GM23248 (cell line): ENCODE measurements around the gene AK1. TPM values are rescaled to one million over a fixed set of nuclear protein-coding genes. Genes with fewer than 3 reads are reported as not detected.

ENCODE experiments used
- DNase-seq: peaks from one replicate; pipeline ENCODE4 v3.0.0-alpha.2; 2015
- H2AFZ ChIP-seq: fragments of 200-600 bp; sonication (generic); 2 replicates; pipeline ENCODE4 v1.6.1; 2016; ENCODE audit warnings: antibody characterized with exemption
- H3F3A ChIP-seq: fragments of 200-600 bp; sonication (generic); 2 replicates; pipeline ENCODE4 v1.6.1; 2016; ENCODE audit warnings: mild to moderate bottlenecking, antibody characterized with exemption, mixed run types; ENCODE audit not compliant: insufficient read depth
- H3K27ac ChIP-seq: fragments of 200-600 bp; sonication (generic); 2 replicates; pipeline ENCODE4 v1.5.1; 2016; ENCODE audit warnings: mild to moderate bottlenecking
- H3K27me3 ChIP-seq: fragments of 200-600 bp; sonication (generic); replicated peaks from 2 replicates; pipeline ENCODE4 v1.6.1; 2016; ENCODE audit warnings: mild to moderate bottlenecking; ENCODE audit not compliant: insufficient read depth
- H3K36me3 ChIP-seq: fragments of 200-600 bp; sonication (generic); 2 replicates; pipeline ENCODE4 v1.6.1; 2016; ENCODE audit warnings: low read depth, mild to moderate bottlenecking
- H3K4me1 ChIP-seq: fragments of 200-600 bp; sonication (generic); 2 replicates; pipeline ENCODE4 v1.6.1; 2016; ENCODE audit warnings: mild to moderate bottlenecking; ENCODE audit not compliant: insufficient read depth
- H3K4me2 ChIP-seq: fragments of 200-600 bp; sonication (generic); one replicate; pipeline ENCODE4 v1.6.1; 2016; ENCODE audit warnings: mild to moderate bottlenecking; ENCODE audit not compliant: unreplicated experiment
- H3K4me3 ChIP-seq: fragments of 200-600 bp; sonication (generic); 2 replicates; pipeline ENCODE4 v1.5.1; 2016; ENCODE audit warnings: mild to moderate bottlenecking
- H3K79me2 ChIP-seq: fragments of 200-600 bp; sonication (generic); 2 replicates; pipeline ENCODE4 v1.6.1; 2016; ENCODE audit warnings: mild to moderate bottlenecking; ENCODE audit not compliant: insufficient read depth
- H3K9ac ChIP-seq: fragments of 200-600 bp; sonication (generic); 2 replicates; pipeline ENCODE4 v1.6.1; 2016; ENCODE audit warnings: mild to moderate bottlenecking
- H3K9me2 ChIP-seq: fragments of 200-600 bp; sonication (generic); 2 replicates; pipeline ENCODE4 v1.6.1; 2016; ENCODE audit warnings: mixed run types, mild to moderate bottlenecking, moderate library complexity; ENCODE audit not compliant: insufficient read depth
- H3K9me3 ChIP-seq: fragments of 200-600 bp; sonication (generic); one replicate; pipeline ENCODE4 v1.6.1; 2017; ENCODE audit warnings: low read depth
- H4K20me1 ChIP-seq: fragments of 200-600 bp; sonication (generic); 2 replicates; pipeline ENCODE4 v1.6.0; 2016; ENCODE audit not compliant: insufficient read depth
- EZH2 ChIP-seq: fragments of 200-600 bp; sonication (generic); IDR thresholded peaks from 2 replicates; pipeline ENCODE4 v1.6.1; 2018; ENCODE audit warnings: antibody characterized with exemption, mild to moderate bottlenecking; ENCODE audit not compliant: insufficient read depth, poor library complexity, severe bottlenecking
- EZH2phosphoT487 ChIP-seq: fragments of 200-600 bp; sonication (generic); IDR thresholded peaks from 2 replicates; pipeline ENCODE4 v1.6.1; 2018; ENCODE audit warnings: antibody characterized with exemption, moderate library complexity, mild to moderate bottlenecking, low read depth; ENCODE audit not compliant: insufficient read depth
- WGBS, 2 experiments: methylation state at CpG; one replicate each; pipeline ENCODE4 v1.1.6; 2015 to 2017; ENCODE audit warnings: low lambda C conversion rate in 2 of 2, low coverage in 1 of 2; ENCODE audit errors: missing lambda C conversion rate in 2 of 2; 5-methylcytosine and 5-hydroxymethylcytosine counted together
- in situ Hi-C: fragments of 300-500 bp; cut with MboI; formaldehyde crosslinking; loops from 2 replicates; pipeline ENCODE4 v1.15.0; 2020
- polyA plus RNA-seq: library from polyadenylated mRNA; unstranded; fragments of >200 nt; fragmentation: Nextera tagmentation; extraction: Ambion mirVana; gene quantifications from 2 replicates; pipeline ENCODE4 v1.2.1, GENCODE V29; 2016
- total RNA-seq: library from RNA; depleted of rRNA; stranded (reverse); fragments of >200 nt; shearing (Covaris generic); gene quantifications from 2 replicates; pipeline ENCODE4 v1.2.3, GENCODE V29; 2014

The AK1 gene
- total and polyA plus RNA-seq, 2 experiments from 2014 or later, result 51.8 to 159 TPM

- H3K9me2 ChIP-seq, result no peaks in the 10 kb centered on the region
- H3K4me1 ChIP-seq, result peaks cover 10% of the 10 kb centered on the region
- no peak overlapping the region for H3K27ac ChIP-seq
- no peaks in the 10 kb centered on the region for H3K27me3 ChIP-seq
- no peaks in the 10 kb centered on the region for H3K9me3 ChIP-seq
- H3K9ac ChIP-seq, result no peak overlapping the region
- no peak overlapping the region for H2AFZ ChIP-seq
- WGBS, 2 experiments, result 86 to 91% methylated on average over 6 of the region's 6 CpGs
- no peak for DNase-seq
- H3F3A ChIP-seq, result peaks cover 3% of the 10 kb centered on the region; the same call in 1 of the 2 replicates
- no peak overlapping the region for H3K4me2 ChIP-seq
- peaks cover 72% of the 10 kb centered on the region; the same call in 1 of the 2 replicates for H3K36me3 ChIP-seq
- TF ChIP-seq EZH2phosphoT487 (no peak), EZH2 (no peak)
- H4K20me1 ChIP-seq, result no peaks in the 10 kb centered on the region
- in situ Hi-C loops, result no loop called here
- H3K4me3 ChIP-seq, result no peak overlapping the region
- peaks cover 73% of the 10 kb centered on the region for H3K79me2 ChIP-seq
Observed at GRCh38 chr9:127892831-127893230, 15.4 kb upstream of the AK1 start.

GRCh38 chr9:127890053-127890452 lies 12.6 kb upstream of the AK1 start:
- H2AFZ ChIP-seq, result no peak overlapping the region
- no peak overlapping the region for H3K9ac ChIP-seq
- H3K4me2 ChIP-seq, result no peak overlapping the region
- WGBS, 2 experiments, result 96 to 98% methylated on average over 3 of the region's 3 CpGs
- no peaks in the 10 kb centered on the region; the same call in 1 of the 2 replicates for H3F3A ChIP-seq
- H3K27me3 ChIP-seq, result no peaks in the 10 kb centered on the region
- no peaks in the 10 kb centered on the region for H4K20me1 ChIP-seq
- H3K79me2 ChIP-seq, result peaks cover 53% of the 10 kb centered on the region
- peak; percentile 44 for DNase-seq
- no peak for TF ChIP-seq EZH2phosphoT487
- no peak for TF ChIP-seq EZH2
- no peaks in the 10 kb centered on the region for H3K9me3 ChIP-seq
- H3K4me1 ChIP-seq, result no peaks in the 10 kb centered on the region
- peaks cover 82% of the 10 kb centered on the region; the same call in 1 of the 2 replicates for H3K36me3 ChIP-seq
- in situ Hi-C loops, result no loop called here
- no peaks in the 10 kb centered on the region for H3K9me2 ChIP-seq
- no peak overlapping the region for H3K27ac ChIP-seq
- H3K4me3 ChIP-seq, result no peak overlapping the region

- WGBS, 2 experiments, result 74 to 83% methylated on average over 2 of the region's 2 CpGs
- Histone ChIP-seq H3K36me3 (peaks cover 59% of the 10 kb centered on the region; the same call in 1 of the 2 replicates), H3K27me3 (no peaks in the 10 kb centered on the region), H3K79me2 (peaks cover 38% of the 10 kb centered on the region), H3K4me1 (no peaks in the 10 kb centered on the region), H3K4me2 (no peak overlapping the region), H3K9me3 (no peaks in the 10 kb centered on the region), H3K4me3 (no peak overlapping the region), H3K9ac (no peak overlapping the region), H3F3A (no peaks in the 10 kb centered on the region; the same call in 1 of the 2 replicates), H4K20me1 (no peaks in the 10 kb centered on the region), H3K27ac (no peak overlapping the region), H2AFZ (no peak overlapping the region), H3K9me2 (no peaks in the 10 kb centered on the region)
- no peak for TF ChIP-seq EZH2
- TF ChIP-seq EZH2phosphoT487, result no peak
- in situ Hi-C loops, result no loop called here
- DNase-seq, result peak; percentile 49
Observed at GRCh38 chr9:127887792-127888191, 10.3 kb upstream of the AK1 start.

GRCh38 chr9:127886401-127886972 lies 9.0 kb upstream of the AK1 start:
- in situ Hi-C loops, result no loop called here
- no peaks in the 10 kb centered on the region for H4K20me1 ChIP-seq
- peak; percentile 30 for DNase-seq
- H3K4me2 ChIP-seq, result no peak overlapping the region
- H3K9ac ChIP-seq, result no peak overlapping the region
- no peak overlapping the region for H3K27ac ChIP-seq
- H2AFZ ChIP-seq, result no peak overlapping the region
- TF ChIP-seq EZH2phosphoT487, result no peak
- TF ChIP-seq EZH2, result no peak
- H3K4me1 ChIP-seq, result no peaks in the 10 kb centered on the region
- no peaks in the 10 kb centered on the region for H3K27me3 ChIP-seq
- no peaks in the 10 kb centered on the region; the same call in 1 of the 2 replicates for H3F3A ChIP-seq
- H3K4me3 ChIP-seq, result no peak overlapping the region
- peaks cover 50% of the 10 kb centered on the region; the same call in 1 of the 2 replicates for H3K36me3 ChIP-seq
- peaks cover 30% of the 10 kb centered on the region for H3K79me2 ChIP-seq
- 95% methylated on average over 18 of the region's 18 CpGs for WGBS, 2 experiments
- no peaks in the 10 kb centered on the region for H3K9me2 ChIP-seq
- H3K9me3 ChIP-seq, result no peaks in the 10 kb centered on the region
